Testis (tissue), 3 donors: Measurements from ENCODE around the gene SRGN. TPM values are rescaled to one million over a fixed set of nuclear protein-coding genes. Genes with fewer than 3 reads are reported as not detected.
A peak's percentile ranks its signal among the peaks of the same experiment; 100 is the strongest.

Source experiments
- DNase-seq: peaks from one replicate; pipeline ENCODE4 v3.0.0-alpha.2; 2019
- H3K27ac ChIP-seq, 2 donors: fragments of 200-600 bp; sonication (generic); one replicate each; pipeline ENCODE4 v1.5.1; 2019
- H3K27me3 ChIP-seq: fragments of 200-600 bp; sonication (generic); one replicate; pipeline ENCODE4 v1.5.1; 2019
- H3K36me3 ChIP-seq: fragments of 200-600 bp; sonication (generic); one replicate; pipeline ENCODE4 v1.5.1; 2017; ENCODE audit warnings: low read depth; ENCODE audit errors: missing control alignments
- H3K4me1 ChIP-seq: fragments of 200-600 bp; sonication (generic); one replicate; pipeline ENCODE4 v1.5.1; 2019
- H3K4me3 ChIP-seq, 2 donors: fragments of 200-600 bp; sonication (generic); one replicate each; pipeline ENCODE4 v1.5.1; 2017 to 2019
- H3K9me3 ChIP-seq: fragments of 200-600 bp; sonication (generic); one replicate; pipeline ENCODE4 v1.5.1; 2017
- CTCF ChIP-seq, 3 experiments: fragments of 450-650 bp in 2 of 3; fragments of 200-600 bp in 1 of 3; sonication (generic) in 1 of 3; IDR thresholded peaks; one replicate each; pipeline ENCODE4 v1.5.1; 2016 to 2019; ENCODE audit warnings: antibody characterized with exemption in 3 of 3, mild to moderate bottlenecking in 2 of 3, moderate library complexity in 1 of 3
- POLR2A ChIP-seq: fragments of 450-650 bp; IDR thresholded peaks from one replicate; pipeline ENCODE4 v1.6.1; 2017; ENCODE audit warnings: antibody characterized with exemption, mild to moderate bottlenecking, moderate library complexity
- WGBS, 2 donors: methylation state at CpG; one replicate each; pipeline ENCODE4 v1.1.5; 2018; 5-methylcytosine and 5-hydroxymethylcytosine counted together
- intact Hi-C: fragments of 100-400 bp; cut with DNase I; formaldehyde crosslinking; loops from one replicate; pipeline ENCODE4 v1.15.1; 2023; ENCODE audit warnings: low total_unique reads
- polyA plus RNA-seq: library from polyadenylated mRNA; stranded (reverse); fragments of 350-450 nt; fragmentation: Illumina TruSeq; extraction: RNeasy Lipid Tissue Mini Kit (QIAGEN cat#74804); gene quantifications from one replicate; pipeline ENCODE4 v1.2.3, GENCODE V29; 2014; ENCODE audit warnings: low read depth, low replicate concordance; ENCODE audit not compliant: insufficient read depth
- total RNA-seq, 2 donors: library from RNA; depleted of rRNA; stranded (reverse); fragments of >200 nt; gene quantifications; one replicate each; pipeline ENCODE4 v1.2.3, GENCODE V29; 2016

SRGN gene
- total and polyA plus RNA-seq, 3 donors from 2014 or later = 25.7 to 61.1 (median 35.8) TPM

GRCh38 chr10:69065406-69066361 lies 22.2 kb upstream of the SRGN start:
- DNase-seq = no peak
- peak overlapping the region; percentile 15 to 42 for H3K27ac ChIP-seq
- H3K9me3 ChIP-seq = no peaks in the 10 kb centered on the region
- H3K4me1 ChIP-seq = peaks cover 7% of the 10 kb centered on the region
- no peaks in the 10 kb centered on the region for H3K27me3 ChIP-seq
- H3K4me3 ChIP-seq = no peak overlapping the region
- 61 to 70% methylated on average over 8 of the region's 8 CpGs for WGBS, 2 donors
- intact Hi-C loops = no loop called here
- no peaks in the 10 kb centered on the region for H3K36me3 ChIP-seq
- no peak for TF ChIP-seq POLR2A
- no peak for TF ChIP-seq CTCF (IDR thresholded peaks at IDR 0.05)

- Histone ChIP-seq H3K27ac (no peak overlapping the region), H3K4me3 (no peak overlapping the region), H3K27me3 (no peaks in the 10 kb centered on the region), H3K9me3 (no peaks in the 10 kb centered on the region), H3K36me3 (no peaks in the 10 kb centered on the region), H3K4me1 (peaks cover under 1% of the 10 kb centered on the region)
- intact Hi-C loops = no loop called here
- TF ChIP-seq POLR2A (no peak), CTCF (IDR thresholded peaks at IDR 0.05) (no peak)
- WGBS, 2 donors = 93 to 98% methylated on average over 3 of the region's 3 CpGs
- DNase-seq = no peak
Measured at GRCh38 chr10:69067189-69067588, 20.7 kb upstream of the SRGN start.

GRCh38 chr10:69068549-69068948 lies 19.4 kb upstream of the SRGN start:
- TF ChIP-seq POLR2A (no peak), CTCF (IDR thresholded peaks at IDR 0.05) (no peak)
- H3K4me1 ChIP-seq = no peaks in the 10 kb centered on the region
- H3K4me3 ChIP-seq = no peak overlapping the region
- no peak for DNase-seq
- intact Hi-C loops = no loop called here
- H3K27me3 ChIP-seq = no peaks in the 10 kb centered on the region
- no peaks in the 10 kb centered on the region for H3K36me3 ChIP-seq
- 86 to 93% methylated on average over 5 of the region's 5 CpGs for WGBS, 2 donors
- H3K9me3 ChIP-seq = no peaks in the 10 kb centered on the region
- no peak overlapping the region for H3K27ac ChIP-seq

GRCh38 chr10:69069090-69070042 lies 18.5 kb upstream of the SRGN start:
- Histone ChIP-seq H3K4me1 (no peaks in the 10 kb centered on the region), H3K27me3 (no peaks in the 10 kb centered on the region), H3K27ac (no peak overlapping the region), H3K9me3 (no peaks in the 10 kb centered on the region), H3K4me3 (no peak overlapping the region), H3K36me3 (no peaks in the 10 kb centered on the region)
- intact Hi-C loops = no loop called here
- no peak for DNase-seq
- TF ChIP-seq POLR2A = no peak
- no peak for TF ChIP-seq CTCF (IDR thresholded peaks at IDR 0.05)
- 86 to 89% methylated on average over 19 of the region's 19 CpGs for WGBS, 2 donors
